ENCODE measurements around the gene METTL18.

The METTL18 gene

GRCh38 chr1:169833179-169833901, 38.6 kb upstream of the METTL18 start:
- TF ChIP-seq, protein P1, sequence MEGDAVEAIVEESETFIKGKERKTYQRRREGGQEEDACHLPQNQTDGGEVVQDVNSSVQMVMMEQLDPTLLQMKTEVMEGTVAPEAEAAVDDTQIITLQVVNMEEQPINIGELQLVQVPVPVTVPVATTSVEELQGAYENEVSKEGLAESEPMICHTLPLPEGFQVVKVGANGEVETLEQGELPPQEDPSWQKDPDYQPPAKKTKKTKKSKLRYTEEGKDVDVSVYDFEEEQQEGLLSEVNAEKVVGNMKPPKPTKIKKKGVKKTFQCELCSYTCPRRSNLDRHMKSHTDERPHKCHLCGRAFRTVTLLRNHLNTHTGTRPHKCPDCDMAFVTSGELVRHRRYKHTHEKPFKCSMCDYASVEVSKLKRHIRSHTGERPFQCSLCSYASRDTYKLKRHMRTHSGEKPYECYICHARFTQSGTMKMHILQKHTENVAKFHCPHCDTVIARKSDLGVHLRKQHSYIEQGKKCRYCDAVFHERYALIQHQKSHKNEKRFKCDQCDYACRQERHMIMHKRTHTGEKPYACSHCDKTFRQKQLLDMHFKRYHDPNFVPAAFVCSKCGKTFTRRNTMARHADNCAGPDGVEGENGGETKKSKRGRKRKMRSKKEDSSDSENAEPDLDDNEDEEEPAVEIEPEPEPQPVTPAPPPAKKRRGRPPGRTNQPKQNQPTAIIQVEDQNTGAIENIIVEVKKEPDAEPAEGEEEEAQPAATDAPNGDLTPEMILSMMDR (IDR thresholded peaks at IDR 0.05; ENCODE audit: poor library complexity, severe bottlenecking) = no peak
- DNase-seq (ENCODE audit: low spot score) (no peak), ATAC-seq (ENCODE audit: low read depth) (no peak)
- Histone ChIP-seq H3K4me1 (ENCODE audit: insufficient read depth, poor library complexity, severe bottlenecking) (no peaks in the 10 kb centered on the region), H3K36me3 (ENCODE audit: low read depth) (peaks cover 95% of the 10 kb centered on the region), H3K4me3 (ENCODE audit: severe bottlenecking) (no peak overlapping the region), H3K27ac (ENCODE audit: poor library complexity, severe bottlenecking) (no peak overlapping the region), H3K9me3 (ENCODE audit: severe bottlenecking) (no peaks in the 10 kb centered on the region), H3K27me3 (ENCODE audit: insufficient read depth, poor library complexity, severe bottlenecking) (no peaks in the 10 kb centered on the region)

DNA sequence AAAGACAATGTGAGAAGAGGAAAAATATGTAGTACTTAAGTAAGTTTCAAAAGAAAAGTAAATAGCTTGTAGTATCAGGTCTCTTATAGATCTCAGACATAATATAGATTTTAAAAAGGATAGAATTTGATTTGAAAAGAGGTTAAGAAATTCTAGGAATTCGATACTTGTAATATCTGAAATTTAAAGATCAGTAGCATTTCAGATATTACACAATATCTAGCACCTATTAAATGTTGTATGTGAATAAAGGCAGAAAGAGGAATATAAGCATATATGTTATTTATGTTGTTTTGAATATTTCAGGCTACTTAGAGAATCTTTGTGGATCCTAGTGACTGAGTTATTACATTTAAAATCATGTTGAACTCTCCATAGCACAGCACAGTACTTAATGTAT, 35.0 kb upstream of the METTL18 start:
- no peak for ATAC-seq (ENCODE audit: low read depth)
- H3K9me3 ChIP-seq (ENCODE audit: severe bottlenecking) = no peaks in the 10 kb centered on the region
- DNase-seq (ENCODE audit: low spot score) = no peak
- H3K4me1 ChIP-seq (ENCODE audit: insufficient read depth, poor library complexity, severe bottlenecking) = no peaks in the 10 kb centered on the region
- TF ChIP-seq, protein P1 (IDR thresholded peaks at IDR 0.05; ENCODE audit: poor library complexity, severe bottlenecking) = no peak
- H3K4me3 ChIP-seq (ENCODE audit: severe bottlenecking) = no peak overlapping the region
- no peaks in the 10 kb centered on the region for H3K27me3 ChIP-seq (ENCODE audit: insufficient read depth, poor library complexity, severe bottlenecking)
- H3K36me3 ChIP-seq (ENCODE audit: low read depth) = peaks cover 95% of the 10 kb centered on the region
- no peak overlapping the region for H3K27ac ChIP-seq (ENCODE audit: poor library complexity, severe bottlenecking)

- H3K27me3 ChIP-seq (ENCODE audit: insufficient read depth, poor library complexity, severe bottlenecking) = no peaks in the 10 kb centered on the region
- no peak for ATAC-seq (ENCODE audit: low read depth)
- H3K9me3 ChIP-seq (ENCODE audit: severe bottlenecking) = no peaks in the 10 kb centered on the region
- no peaks in the 10 kb centered on the region for H3K4me1 ChIP-seq (ENCODE audit: insufficient read depth, poor library complexity, severe bottlenecking)
- H3K36me3 ChIP-seq (ENCODE audit: low read depth) = peaks cover 77% of the 10 kb centered on the region
- no peak overlapping the region for H3K4me3 ChIP-seq (ENCODE audit: severe bottlenecking)
- no peak overlapping the region for H3K27ac ChIP-seq (ENCODE audit: poor library complexity, severe bottlenecking)
- DNase-seq (ENCODE audit: low spot score) = no peak
- TF ChIP-seq, protein P1 (IDR thresholded peaks at IDR 0.05; ENCODE audit: poor library complexity, severe bottlenecking) = no peak
Observed at GRCh38 chr1:169824153-169824552, 29.4 kb upstream of the METTL18 start.

DNA sequence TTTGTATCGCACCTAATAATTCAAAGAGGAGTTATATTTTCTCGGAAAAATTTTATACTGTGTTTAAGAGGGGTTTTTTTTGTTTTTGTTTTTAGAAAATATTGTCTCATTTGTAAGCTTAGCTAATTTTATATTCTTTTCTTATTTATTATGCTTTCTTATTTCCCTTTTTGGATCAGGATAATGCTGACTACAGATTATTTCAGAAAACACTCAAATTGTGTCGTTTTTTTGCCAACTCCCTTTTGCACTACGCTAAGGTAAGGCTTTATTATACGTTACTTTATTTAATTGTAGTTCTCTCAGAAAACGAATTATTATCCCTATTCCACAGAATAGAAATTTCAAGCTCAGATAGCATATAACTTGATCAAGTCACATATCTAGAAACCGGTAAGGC, 26.8 kb upstream of the METTL18 start:
- Histone ChIP-seq H3K27ac (ENCODE audit: poor library complexity, severe bottlenecking) (no peak overlapping the region), H3K9me3 (ENCODE audit: severe bottlenecking) (no peaks in the 10 kb centered on the region), H3K36me3 (ENCODE audit: low read depth) (peaks cover 72% of the 10 kb centered on the region), H3K4me3 (ENCODE audit: severe bottlenecking) (no peak overlapping the region), H3K4me1 (ENCODE audit: insufficient read depth, poor library complexity, severe bottlenecking) (no peaks in the 10 kb centered on the region), H3K27me3 (ENCODE audit: insufficient read depth, poor library complexity, severe bottlenecking) (no peaks in the 10 kb centered on the region)
- no peak for ATAC-seq (ENCODE audit: low read depth)
- DNase-seq (ENCODE audit: low spot score) = no peak
- TF ChIP-seq, protein P1 (IDR thresholded peaks at IDR 0.05; ENCODE audit: poor library complexity, severe bottlenecking) = no peak

DNA sequence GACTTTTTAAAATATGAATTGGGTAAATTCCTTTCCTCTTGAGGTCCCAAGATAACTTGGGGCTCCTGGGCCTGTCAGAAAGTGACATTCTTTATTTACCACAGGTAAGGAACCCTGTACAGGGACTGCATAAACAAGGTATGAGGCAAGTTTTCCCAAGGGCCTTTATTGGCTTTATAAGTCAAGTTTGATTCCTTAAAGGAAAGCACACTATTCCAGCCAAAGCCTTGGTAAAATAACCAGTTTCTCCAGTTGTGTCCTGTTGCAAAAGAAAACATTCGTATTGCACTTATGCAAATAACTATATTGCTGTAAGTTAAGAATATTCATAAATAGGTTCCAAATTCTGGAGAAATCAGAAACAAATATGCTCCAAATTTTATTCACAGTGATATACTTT, 21.9 kb upstream of the METTL18 start:
- Histone ChIP-seq H3K9me3 (ENCODE audit: severe bottlenecking) (no peaks in the 10 kb centered on the region), H3K36me3 (ENCODE audit: low read depth) (peaks cover 71% of the 10 kb centered on the region), H3K4me1 (ENCODE audit: insufficient read depth, poor library complexity, severe bottlenecking) (no peaks in the 10 kb centered on the region), H3K27ac (ENCODE audit: poor library complexity, severe bottlenecking) (no peak overlapping the region), H3K4me3 (ENCODE audit: severe bottlenecking) (no peak overlapping the region), H3K27me3 (ENCODE audit: insufficient read depth, poor library complexity, severe bottlenecking) (no peaks in the 10 kb centered on the region)
- DNase-seq (ENCODE audit: low spot score) = no peak
- ATAC-seq (ENCODE audit: low read depth) = no peak
- TF ChIP-seq, protein P1 (IDR thresholded peaks at IDR 0.05; ENCODE audit: poor library complexity, severe bottlenecking) = no peak

All from RWPE2 (cell line).